Measurements from ENCODE around the gene SRRM2.
A peak's percentile ranks its signal among the peaks of the same experiment; 100 is the strongest.

SRRM2 gene

GRCh38 chr16:2753733-2754020 is 1.2 kb downstream of the SRRM2 start:
- peak overlapping the region; percentile 99 for H3K4me3 ChIP-seq (ENCODE audit: low read length)
- peaks cover 37% of the 10 kb centered on the region for H3K4me1 ChIP-seq (ENCODE audit: low read length)
- peaks cover 55% of the 10 kb centered on the region for H4K20me1 ChIP-seq (ENCODE audit: insufficient read depth, low read length)
- H3K36me3 ChIP-seq (replicated peaks; ENCODE audit: low read depth, low read length), result peaks cover 62% of the 10 kb centered on the region
- H3K27ac ChIP-seq (ENCODE audit: low read length), result peak overlapping the region; percentile 92
- H3K9ac ChIP-seq (ENCODE audit: low read length), result peak overlapping the region; percentile 98
- H3K27me3 ChIP-seq (ENCODE audit: low read depth, low read length), result no peaks in the 10 kb centered on the region
- no peak for TF ChIP-seq EZH2phosphoT487 (IDR thresholded peaks at IDR 0.05; ENCODE audit: low read depth)
- no peak for TF ChIP-seq CTCF (IDR thresholded peaks at IDR 0.05; ENCODE audit: low read depth, low read length)
- no peak overlapping the region for H2AFZ ChIP-seq (ENCODE audit: low read depth, low read length)
- H3K4me2 ChIP-seq (ENCODE audit: low read length), result peak overlapping the region; percentile 99
- no peaks in the 10 kb centered on the region for H3K9me3 ChIP-seq (ENCODE audit: insufficient read depth, low read length)
- H3K79me2 ChIP-seq (ENCODE audit: low read length), result peaks cover 82% of the 10 kb centered on the region

- H3K27ac ChIP-seq (ENCODE audit: low read length), result no peak overlapping the region
- peak overlapping the region; percentile 23; the same call in 1 of the 2 replicates for H3K9ac ChIP-seq (ENCODE audit: low read length)
- peaks cover 37% of the 10 kb centered on the region for H3K4me1 ChIP-seq (ENCODE audit: low read length)
- H3K4me3 ChIP-seq (ENCODE audit: low read length), result peak overlapping the region; percentile 99
- peak overlapping the region; percentile 99 for H3K4me2 ChIP-seq (ENCODE audit: low read length)
- H4K20me1 ChIP-seq (ENCODE audit: insufficient read depth, low read length), result peaks cover 65% of the 10 kb centered on the region
- no peaks in the 10 kb centered on the region for H3K9me3 ChIP-seq (ENCODE audit: insufficient read depth, low read length)
- no peak overlapping the region for H2AFZ ChIP-seq (ENCODE audit: low read depth, low read length)
- H3K27me3 ChIP-seq (ENCODE audit: low read depth, low read length), result no peaks in the 10 kb centered on the region
- peaks cover 69% of the 10 kb centered on the region for H3K36me3 ChIP-seq (replicated peaks; ENCODE audit: low read depth, low read length)
- TF ChIP-seq EZH2phosphoT487 (IDR thresholded peaks at IDR 0.05; ENCODE audit: low read depth), result no peak
- TF ChIP-seq CTCF (IDR thresholded peaks at IDR 0.05; ENCODE audit: low read depth, low read length), result no peak
- H3K79me2 ChIP-seq (ENCODE audit: low read length), result peaks cover 92% of the 10 kb centered on the region
These were observed 2.7 kb downstream of the SRRM2 start for GRCh38 chr16:2755158-2755557.

GRCh38 chr16:2756288-2757015 is 4.0 kb downstream of the SRRM2 start:
- Histone ChIP-seq H4K20me1 (ENCODE audit: insufficient read depth, low read length) (peaks cover 78% of the 10 kb centered on the region), H3K27ac (ENCODE audit: low read length) (no peak overlapping the region), H3K4me1 (ENCODE audit: low read length) (peaks cover 28% of the 10 kb centered on the region), H3K9ac (ENCODE audit: low read length) (no peak overlapping the region), H3K36me3 (replicated peaks; ENCODE audit: low read depth, low read length) (peaks cover 79% of the 10 kb centered on the region), H2AFZ (ENCODE audit: low read depth, low read length) (no peak overlapping the region), H3K27me3 (ENCODE audit: low read depth, low read length) (no peaks in the 10 kb centered on the region), H3K79me2 (ENCODE audit: low read length) (peaks cover 92% of the 10 kb centered on the region), H3K4me3 (ENCODE audit: low read length) (no peak overlapping the region), H3K4me2 (ENCODE audit: low read length) (no peak overlapping the region), H3K9me3 (ENCODE audit: insufficient read depth, low read length) (no peaks in the 10 kb centered on the region)
- TF ChIP-seq CTCF (IDR thresholded peaks at IDR 0.05; ENCODE audit: low read depth, low read length) (no peak), EZH2phosphoT487 (IDR thresholded peaks at IDR 0.05; ENCODE audit: low read depth) (no peak)

GRCh38 chr16:2757344-2757743 is 4.9 kb downstream of the SRRM2 start:
- no peak overlapping the region for H3K4me2 ChIP-seq (ENCODE audit: low read length)
- TF ChIP-seq CTCF (IDR thresholded peaks at IDR 0.05; ENCODE audit: low read depth, low read length), result no peak
- no peak for TF ChIP-seq EZH2phosphoT487 (IDR thresholded peaks at IDR 0.05; ENCODE audit: low read depth)
- H3K36me3 ChIP-seq (replicated peaks; ENCODE audit: low read depth, low read length), result peaks cover 88% of the 10 kb centered on the region
- H3K9me3 ChIP-seq (ENCODE audit: insufficient read depth, low read length), result no peaks in the 10 kb centered on the region
- no peaks in the 10 kb centered on the region for H3K27me3 ChIP-seq (ENCODE audit: low read depth, low read length)
- no peak overlapping the region for H3K27ac ChIP-seq (ENCODE audit: low read length)
- no peak overlapping the region for H3K9ac ChIP-seq (ENCODE audit: low read length)
- H2AFZ ChIP-seq (ENCODE audit: low read depth, low read length), result no peak overlapping the region
- no peak overlapping the region for H3K4me3 ChIP-seq (ENCODE audit: low read length)
- peaks cover 99% of the 10 kb centered on the region for H3K79me2 ChIP-seq (ENCODE audit: low read length)
- H3K4me1 ChIP-seq (ENCODE audit: low read length), result peaks cover 28% of the 10 kb centered on the region
- peaks cover 87% of the 10 kb centered on the region for H4K20me1 ChIP-seq (ENCODE audit: insufficient read depth, low read length)
